ENCODE data around the gene TIMMDC1. TPM values are rescaled to one million over a fixed set of nuclear protein-coding genes. Genes with fewer than 3 reads are reported as not detected.
"Not testable (repeated sequence)": the region's sequence is repeated elsewhere in the genome, so short reads cannot be mapped to it uniquely, and the experiment has no call there.

Gene TIMMDC1
- total RNA-seq, 1 donor from 2014 or later, result 302 TPM

- Histone ChIP-seq H3K27me3 (ENCODE audit: low read depth) (no peaks in the 10 kb centered on the region), H3K4me3 (no peak overlapping the region), H3K9me3 (replicated peaks) (peaks cover 10% of the 10 kb centered on the region), H3K27ac (replicated peaks) (no peak overlapping the region), H3K4me1 (peaks cover 6% of the 10 kb centered on the region), H3K36me3 (no peaks in the 10 kb centered on the region)
- no peak for TF ChIP-seq CTCF (IDR thresholded peaks at IDR 0.05; ENCODE audit: borderline replicate concordance)
- intact Hi-C loops (cut with micrococcal nuclease), result no loop called here
- DNase-seq, result no peak
Measured at GRCh38 chr3:119560160-119560559, 61.8 kb downstream of the TIMMDC1 start.

GRCh38 chr3:119562307-119562961 is 64.1 kb downstream of the TIMMDC1 start:
- no peaks in the 10 kb centered on the region for H3K36me3 ChIP-seq
- TF ChIP-seq CTCF (IDR thresholded peaks at IDR 0.05; ENCODE audit: borderline replicate concordance), result no peak
- no peak overlapping the region for H3K4me3 ChIP-seq
- no peak overlapping the region for H3K27ac ChIP-seq (replicated peaks)
- peaks cover 10% of the 10 kb centered on the region for H3K9me3 ChIP-seq (replicated peaks)
- H3K4me1 ChIP-seq, result peaks cover 6% of the 10 kb centered on the region
- H3K27me3 ChIP-seq (ENCODE audit: low read depth), result no peaks in the 10 kb centered on the region
- DNase-seq, result no peak
- intact Hi-C loops (cut with micrococcal nuclease), result no loop called here

DNA sequence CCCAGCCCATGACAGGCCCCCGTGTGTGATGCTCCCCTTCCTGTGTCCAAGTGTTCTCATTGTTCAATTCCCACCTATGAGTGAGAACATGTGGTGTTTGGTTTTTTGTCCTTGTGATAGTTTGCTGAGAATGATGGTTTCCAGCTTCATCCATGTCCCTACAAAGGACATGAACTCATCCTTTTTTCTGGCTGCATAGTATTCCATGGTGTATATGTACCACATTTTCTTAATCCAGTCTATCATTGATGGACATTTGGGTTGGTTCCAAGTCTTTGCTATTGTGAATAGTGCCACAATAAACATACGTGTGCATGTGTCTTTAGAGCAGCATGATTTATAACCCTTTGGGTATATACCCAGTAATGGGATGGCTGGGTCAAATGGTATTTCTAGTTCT is 65.0 kb downstream of the TIMMDC1 start:
- intact Hi-C loops (cut with micrococcal nuclease); H3K27ac ChIP-seq (replicated peaks); H3K4me1 ChIP-seq; H3K4me3 ChIP-seq; H3K36me3 ChIP-seq; DNase-seq; H3K27me3 ChIP-seq (ENCODE audit: low read depth): not testable (repeated sequence)
- H3K9me3 ChIP-seq (replicated peaks), result peaks cover 10% of the 10 kb centered on the region

DNA sequence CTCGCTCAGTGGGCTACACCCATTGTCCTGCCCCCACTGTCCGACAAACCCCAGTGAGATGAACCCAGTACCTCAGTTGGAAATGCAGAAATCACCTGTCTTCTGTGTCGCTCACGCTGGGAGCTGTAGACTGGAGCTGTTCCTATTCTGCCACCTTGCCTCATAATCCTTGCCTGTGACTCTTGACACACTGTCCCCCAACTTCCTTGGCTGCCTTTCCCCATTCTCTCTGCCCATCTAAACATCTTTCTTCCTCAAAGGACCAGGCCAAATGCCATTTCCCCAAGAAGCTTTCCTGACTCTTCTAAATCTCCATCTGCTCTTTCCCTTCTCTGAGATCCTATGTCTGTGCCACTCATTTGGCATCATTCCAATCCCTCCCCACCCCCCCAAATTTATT is 70.8 kb downstream of the TIMMDC1 start:
- intact Hi-C loops (cut with micrococcal nuclease), result no loop called here
- TF ChIP-seq CTCF (IDR thresholded peaks at IDR 0.05; ENCODE audit: borderline replicate concordance), result no peak
- no peaks in the 10 kb centered on the region for H3K36me3 ChIP-seq
- peaks cover 4% of the 10 kb centered on the region for H3K9me3 ChIP-seq (replicated peaks)
- H3K4me1 ChIP-seq, result peaks cover 18% of the 10 kb centered on the region
- no peak overlapping the region for H3K4me3 ChIP-seq
- H3K27me3 ChIP-seq (ENCODE audit: low read depth), result no peaks in the 10 kb centered on the region
- no peak for DNase-seq
- H3K27ac ChIP-seq (replicated peaks), result no peak overlapping the region

DNA sequence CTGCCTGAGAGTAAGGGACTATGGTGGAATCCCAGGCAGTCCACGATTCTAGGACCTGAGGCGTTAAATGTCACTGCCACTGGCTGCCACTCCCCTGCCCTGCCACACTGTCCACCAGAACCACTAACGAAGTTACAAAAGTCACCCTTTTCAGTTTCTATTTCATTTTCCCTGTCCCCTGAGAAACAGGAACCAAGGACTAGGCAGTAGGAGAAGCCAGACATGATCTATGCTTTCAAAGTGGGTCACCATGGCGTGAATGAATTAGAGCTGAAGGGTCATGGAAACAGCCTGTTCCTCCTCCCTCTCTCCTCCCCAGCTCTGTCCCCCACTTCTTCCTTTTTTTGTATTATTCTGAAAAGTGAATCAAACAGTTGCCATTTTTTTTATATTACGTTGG is 71.9 kb downstream of the TIMMDC1 start:
- no peaks in the 10 kb centered on the region for H3K36me3 ChIP-seq
- DNase-seq, result no peak
- intact Hi-C loops (cut with micrococcal nuclease), result no loop called here
- no peak for TF ChIP-seq CTCF (IDR thresholded peaks at IDR 0.05; ENCODE audit: borderline replicate concordance)
- peak overlapping the region; percentile 75 for H3K27ac ChIP-seq (replicated peaks)
- no peak overlapping the region for H3K4me3 ChIP-seq
- H3K4me1 ChIP-seq, result peaks cover 18% of the 10 kb centered on the region
- no peaks in the 10 kb centered on the region for H3K9me3 ChIP-seq (replicated peaks)
- no peaks in the 10 kb centered on the region for H3K27me3 ChIP-seq (ENCODE audit: low read depth)

DNA sequence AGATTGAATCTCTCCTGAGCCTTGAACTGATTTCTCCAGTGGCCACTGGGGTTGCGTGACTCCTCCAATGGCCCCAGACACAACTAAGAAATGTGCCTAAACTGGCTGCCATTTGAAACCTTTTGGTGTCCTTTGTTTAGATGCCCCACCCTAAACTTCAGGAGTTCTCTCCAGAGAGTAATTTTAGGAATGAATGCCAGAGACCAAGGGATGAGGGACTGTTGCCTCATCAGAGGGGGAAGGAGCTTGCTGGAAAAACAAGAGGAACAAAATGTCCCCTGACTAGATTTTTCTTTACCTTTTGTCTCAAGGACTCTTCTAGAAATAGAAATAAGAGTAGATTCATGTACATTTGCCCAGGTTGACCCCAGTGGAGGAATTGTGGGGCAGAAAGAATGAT is 72.9 kb downstream of the TIMMDC1 start:
- Histone ChIP-seq H3K27me3 (ENCODE audit: low read depth) (no peaks in the 10 kb centered on the region), H3K27ac (replicated peaks) (peak overlapping the region; percentile 75), H3K4me3 (no peak overlapping the region), H3K9me3 (replicated peaks) (no peaks in the 10 kb centered on the region), H3K36me3 (no peaks in the 10 kb centered on the region), H3K4me1 (peaks cover 18% of the 10 kb centered on the region)
- DNase-seq, result no peak
- no peak for TF ChIP-seq CTCF (IDR thresholded peaks at IDR 0.05; ENCODE audit: borderline replicate concordance)
- intact Hi-C loops (cut with micrococcal nuclease), result no loop called here

All from left ventricle myocardium inferior (tissue), 1 donor.